ENCODE results near the gene PLXNC1.
A peak's percentile ranks its signal among the peaks of the same experiment; 100 is the strongest.

PLXNC1 gene

DNA sequence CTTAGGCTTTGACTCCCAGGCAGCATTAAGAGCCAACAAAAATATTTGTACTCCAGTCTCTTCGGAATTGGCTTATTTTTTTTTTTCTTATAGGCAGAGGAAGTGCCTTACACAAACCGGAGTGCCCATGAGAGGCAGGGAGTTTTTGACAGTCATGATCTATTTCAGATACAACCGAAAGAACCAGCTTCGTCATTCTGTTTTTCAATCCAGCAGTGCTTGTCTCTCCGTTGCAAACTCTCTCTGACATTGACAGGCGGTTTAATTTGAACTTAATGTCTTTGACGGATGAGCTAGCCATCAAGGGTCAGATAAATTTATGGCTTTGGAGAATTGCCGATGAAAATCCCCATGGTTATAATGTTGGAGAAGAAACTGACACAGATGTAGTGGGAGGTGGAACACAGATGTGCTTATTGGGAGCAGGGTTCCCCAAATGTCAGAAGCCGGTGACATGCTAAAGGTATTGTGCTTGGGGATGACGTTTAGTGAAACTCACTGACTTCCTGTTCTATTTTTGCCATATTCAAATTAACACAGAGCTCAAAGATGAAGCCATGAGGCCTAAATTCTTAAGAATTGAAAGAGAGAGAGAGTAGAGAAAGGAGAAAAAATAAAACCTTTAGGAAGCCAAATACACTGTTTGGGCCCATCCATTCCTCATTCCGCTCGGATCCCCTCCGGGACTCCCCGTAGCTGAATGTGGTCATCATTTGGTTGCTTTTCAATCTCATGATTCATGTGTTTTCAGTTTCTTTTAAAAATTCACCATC is 59.7 kb downstream of the PLXNC1 start:
- peak; percentile 54 for DNase-seq

DNA sequence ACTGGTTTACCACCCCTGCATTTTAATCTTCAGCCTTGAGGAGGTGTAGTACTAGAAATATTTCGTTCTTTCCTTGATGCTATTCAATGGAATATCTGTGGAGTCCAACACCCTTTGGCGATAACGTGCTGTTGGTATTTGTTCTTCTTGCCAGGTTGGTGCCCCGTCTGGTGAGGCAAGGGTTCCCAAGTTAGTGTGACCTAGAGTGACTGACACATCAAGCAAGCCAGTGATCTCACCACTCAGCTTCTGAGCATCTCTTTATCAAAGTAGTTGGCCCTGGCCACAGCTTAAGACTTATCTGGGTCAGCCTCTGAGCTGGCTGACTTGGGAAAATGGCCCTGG is 60.2 kb downstream of the PLXNC1 start:
- no peak for DNase-seq

DNA sequence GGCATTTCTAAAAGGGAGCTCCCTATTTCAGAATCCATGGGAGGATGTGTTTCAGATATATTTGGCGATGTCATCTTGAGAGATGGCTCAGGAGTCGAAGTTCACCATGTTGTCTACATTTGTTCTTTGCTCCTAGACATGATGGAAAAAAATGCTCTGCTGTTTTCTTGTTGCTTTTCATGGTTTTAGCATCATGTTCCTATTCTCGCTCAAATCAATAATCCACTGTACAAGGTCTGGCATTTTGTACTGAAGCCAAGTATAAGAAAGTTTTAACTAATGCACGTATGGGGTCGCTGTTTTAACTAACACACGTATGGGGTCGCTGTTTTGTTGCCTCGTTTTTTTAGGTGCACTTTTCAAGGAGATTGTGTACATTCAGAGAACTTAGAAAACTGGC is 60.9 kb downstream of the PLXNC1 start:
- no peak for DNase-seq

DNA sequence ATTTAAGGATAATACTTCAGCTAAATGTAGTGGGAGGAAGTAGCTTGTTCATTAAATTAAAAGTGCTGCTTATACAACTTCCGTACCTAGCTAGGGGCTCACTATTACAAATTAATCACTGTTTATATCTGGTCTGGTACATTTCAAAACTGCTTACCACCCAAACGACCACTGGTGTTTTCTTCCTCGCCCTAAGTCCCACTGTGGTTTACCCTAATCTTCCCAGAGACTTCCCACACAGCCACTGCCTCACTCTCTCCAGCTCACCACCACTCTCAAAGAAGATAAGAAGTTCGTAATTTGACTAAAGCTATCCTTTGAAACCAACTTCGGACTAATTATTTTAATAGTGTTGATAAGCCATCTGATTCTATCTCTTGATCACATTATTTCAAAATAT is 62.6 kb downstream of the PLXNC1 start:
- no peak for DNase-seq

DNA sequence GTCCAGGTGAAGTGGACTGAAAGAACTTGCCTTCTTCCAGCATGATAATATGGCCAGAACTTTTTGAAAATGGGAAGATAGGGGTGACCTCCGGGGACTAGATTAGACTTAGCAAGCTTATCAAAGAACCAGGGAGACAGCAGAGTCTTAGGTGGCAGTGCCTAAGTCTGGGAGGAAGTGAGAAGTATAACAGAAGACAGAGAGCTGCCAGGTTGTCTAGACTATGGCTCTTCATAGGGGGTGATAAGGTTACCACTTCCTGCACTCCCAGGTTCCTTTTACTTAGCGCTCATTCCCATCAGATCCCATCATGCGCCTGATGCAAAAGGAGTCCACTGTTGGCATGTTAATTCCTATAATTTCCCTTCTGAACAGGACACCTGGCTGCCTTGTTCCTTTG is 69.9 kb downstream of the PLXNC1 start:
- DNase-seq, result no peak

DNA sequence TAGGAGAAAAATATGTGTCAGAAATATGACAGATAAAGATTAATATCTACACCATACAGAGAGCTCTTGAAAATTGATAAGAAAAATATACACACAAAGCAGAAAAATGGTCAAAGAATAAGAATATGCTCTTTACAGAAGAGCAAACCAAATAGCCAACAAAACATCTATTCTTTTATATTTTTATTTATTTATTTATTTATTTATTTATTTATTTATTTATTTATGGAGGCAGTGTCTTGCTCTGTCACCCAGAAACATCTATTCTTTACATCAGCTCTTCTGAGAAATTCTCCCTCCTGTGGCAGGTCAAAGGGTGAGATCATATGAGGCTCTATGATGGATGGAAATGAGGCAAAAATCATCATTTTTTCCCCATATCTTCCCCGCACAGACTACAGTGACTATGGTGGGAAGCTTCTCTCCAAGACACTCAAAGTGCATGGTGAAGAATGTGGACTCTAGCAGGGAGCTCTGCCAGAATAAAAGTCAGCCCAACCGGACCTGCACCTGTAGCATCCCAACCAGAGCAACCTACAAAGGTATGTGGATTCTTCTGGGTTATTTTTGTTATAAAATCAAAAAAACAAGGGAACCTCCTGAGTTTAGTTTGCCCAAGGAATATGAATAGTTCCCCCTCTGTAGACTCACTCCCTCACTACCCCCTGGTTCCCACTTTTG is 71.4 kb downstream of the PLXNC1 start:
- no peak for DNase-seq

DNA sequence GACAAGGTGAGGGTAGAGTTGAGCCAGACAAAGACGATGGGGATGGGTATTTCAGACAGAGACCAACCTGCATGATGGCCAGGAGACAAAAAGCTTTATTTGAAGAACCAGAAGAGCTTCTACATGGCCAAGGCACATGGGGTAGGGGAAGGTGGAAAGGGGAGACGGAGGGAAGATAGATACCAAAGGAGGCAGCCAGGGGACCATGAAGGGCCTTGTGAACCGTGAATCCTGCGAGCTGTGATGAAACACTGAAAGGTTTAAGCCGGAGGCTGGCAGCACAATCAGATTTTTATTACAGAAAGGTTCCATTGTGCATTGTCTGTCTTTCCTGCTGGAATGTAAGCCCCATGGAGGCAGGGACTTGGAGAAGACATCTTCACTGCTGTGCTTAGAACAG is 72.4 kb downstream of the PLXNC1 start:
- no peak for DNase-seq

DNA sequence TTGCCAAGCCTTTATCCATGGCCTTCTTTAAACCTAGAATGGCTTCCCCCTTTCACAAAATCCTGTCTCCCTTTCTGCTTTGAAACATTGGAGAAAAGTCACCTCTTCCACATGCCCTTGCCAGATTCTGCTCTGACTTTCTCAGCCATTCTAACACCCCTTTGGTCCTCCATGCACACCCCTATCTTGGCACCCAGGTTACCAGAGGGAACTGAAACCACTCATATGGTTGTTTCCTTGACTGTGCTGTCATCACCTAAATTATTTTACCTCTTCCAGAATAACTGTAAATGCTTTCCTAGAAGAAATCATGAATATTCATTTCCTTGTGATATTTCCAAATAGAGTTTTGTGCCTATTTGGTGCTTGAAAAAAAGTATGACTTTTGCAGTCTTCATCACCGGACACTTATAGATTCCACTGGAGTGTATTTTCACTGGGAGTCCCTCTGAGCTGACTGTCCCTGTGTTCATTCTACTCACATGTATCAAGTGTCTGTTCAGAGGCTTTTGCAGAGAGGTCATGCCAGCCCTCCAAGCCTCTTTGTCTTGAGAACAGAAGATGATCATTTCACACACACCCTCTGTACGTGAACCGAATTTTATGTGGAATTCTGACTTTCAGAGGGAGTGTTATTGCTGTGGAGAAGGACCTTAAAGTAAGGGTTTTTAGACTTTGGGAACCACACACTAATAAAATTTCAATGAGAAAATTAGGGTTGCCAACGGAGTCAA is 74.1 kb downstream of the PLXNC1 start:
- DNase-seq, result no peak

DNA sequence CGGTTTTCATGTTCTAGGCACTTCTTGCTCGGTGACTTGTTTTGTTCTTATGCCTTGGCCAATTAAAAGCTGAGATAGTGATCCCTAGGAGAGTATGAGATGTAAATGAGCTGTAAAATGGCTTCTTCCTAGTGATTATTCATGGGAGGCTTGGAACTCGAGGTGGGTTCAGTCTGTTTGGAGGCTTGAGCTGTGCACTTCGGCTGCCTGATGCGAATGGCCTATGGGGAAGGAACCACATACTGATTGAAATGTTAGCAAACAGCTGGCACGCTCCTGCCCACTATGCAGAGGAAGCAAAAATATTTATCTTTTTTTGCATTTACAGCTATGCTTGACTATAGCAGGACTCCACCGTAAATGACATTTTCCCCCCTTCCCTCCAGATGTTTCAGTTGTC is 75.5 kb downstream of the PLXNC1 start:
- no peak for DNase-seq

DNA sequence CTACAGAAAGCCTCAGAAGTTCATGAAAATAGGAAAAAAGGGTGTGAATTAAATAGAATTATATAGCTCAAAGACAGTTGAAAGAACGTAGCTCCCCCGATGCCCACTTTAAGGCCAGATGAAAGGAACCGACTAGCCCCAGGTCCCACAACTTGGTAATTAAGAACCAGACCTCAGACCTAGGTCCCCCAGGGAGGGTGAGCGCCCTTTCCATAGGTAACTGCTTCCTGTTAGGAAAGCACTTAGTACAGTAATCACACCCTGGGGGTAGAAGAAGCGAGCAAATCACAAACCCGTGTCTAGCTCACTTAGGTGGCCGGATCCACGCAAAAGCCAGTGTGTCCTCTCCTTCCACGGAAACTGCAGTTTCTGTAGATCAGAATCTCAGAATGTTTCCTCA is 77.1 kb downstream of the PLXNC1 start:
- DNase-seq, result no peak

DNA sequence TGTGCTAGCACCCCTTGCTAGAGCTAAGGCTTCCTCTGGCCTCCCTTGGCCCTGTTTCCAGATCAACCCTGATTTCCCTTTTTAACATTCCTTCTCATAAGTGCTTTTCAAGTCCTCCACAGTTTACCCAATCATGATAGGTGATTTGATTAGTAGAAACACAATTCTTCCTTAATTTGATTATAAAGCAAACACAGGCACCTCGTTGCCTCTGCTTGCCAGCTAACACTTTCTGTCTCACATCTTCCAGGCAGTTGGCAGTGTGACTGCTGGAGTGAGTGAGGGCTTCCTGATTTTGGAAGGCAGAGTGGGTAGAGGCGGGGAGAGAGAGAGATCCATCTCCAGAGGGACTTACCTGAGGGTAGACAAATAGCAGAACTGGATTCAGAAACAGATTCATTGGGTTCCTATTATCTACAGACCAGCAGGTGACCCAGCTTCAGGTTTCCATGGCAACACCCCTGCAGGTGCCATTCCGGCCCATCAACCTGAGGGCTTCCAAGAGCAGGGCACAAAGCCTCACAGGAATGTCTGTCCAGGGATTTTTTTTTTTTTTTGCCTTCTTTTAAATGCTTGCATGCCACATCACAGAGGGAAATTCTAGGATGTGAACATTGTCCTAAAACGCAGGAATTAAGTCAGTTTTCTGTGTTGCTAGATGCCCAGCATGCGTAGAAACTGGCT is 77.7 kb downstream of the PLXNC1 start:
- DNase-seq, result no peak

DNA sequence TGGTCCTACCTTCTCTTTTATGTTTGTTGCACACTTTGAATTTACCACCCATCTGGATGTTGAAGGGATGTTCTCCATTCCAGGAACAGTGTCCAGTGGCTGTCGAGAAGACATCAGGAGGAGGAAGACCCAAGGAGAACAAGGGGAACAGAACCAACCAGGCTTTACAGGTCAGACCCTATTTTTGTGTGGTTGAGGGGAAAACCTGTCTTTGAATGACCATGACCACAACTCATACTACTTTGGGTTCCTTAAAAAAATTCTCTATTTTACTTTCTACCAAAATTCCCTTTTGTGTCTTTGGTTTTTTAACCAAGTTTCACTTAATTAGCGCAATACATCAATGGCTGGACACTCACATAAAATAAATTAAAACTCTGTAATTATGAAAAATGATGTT is 78.7 kb downstream of the PLXNC1 start:
- DNase-seq, result no peak

DNA sequence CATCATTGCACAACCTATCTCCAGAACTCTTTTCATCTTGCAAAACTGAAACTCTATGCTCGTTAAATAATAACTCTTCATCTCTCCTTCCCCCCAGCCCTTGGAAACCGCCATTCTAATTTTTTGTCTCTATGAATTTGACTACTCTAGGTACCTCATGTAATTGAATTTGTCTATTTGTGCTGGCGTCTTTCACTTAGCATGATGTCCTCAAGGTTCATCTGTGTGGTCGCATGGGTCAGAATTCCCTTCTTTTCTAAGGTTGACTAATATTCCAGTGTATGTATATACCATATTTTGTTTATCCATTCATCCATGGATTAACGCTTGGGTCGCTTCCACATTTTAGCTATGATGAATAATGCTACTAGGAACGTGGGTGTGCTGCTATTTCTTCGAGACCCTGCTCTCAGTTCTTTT is 80.1 kb downstream of the PLXNC1 start:
- DNase-seq, result no peak

DNA sequence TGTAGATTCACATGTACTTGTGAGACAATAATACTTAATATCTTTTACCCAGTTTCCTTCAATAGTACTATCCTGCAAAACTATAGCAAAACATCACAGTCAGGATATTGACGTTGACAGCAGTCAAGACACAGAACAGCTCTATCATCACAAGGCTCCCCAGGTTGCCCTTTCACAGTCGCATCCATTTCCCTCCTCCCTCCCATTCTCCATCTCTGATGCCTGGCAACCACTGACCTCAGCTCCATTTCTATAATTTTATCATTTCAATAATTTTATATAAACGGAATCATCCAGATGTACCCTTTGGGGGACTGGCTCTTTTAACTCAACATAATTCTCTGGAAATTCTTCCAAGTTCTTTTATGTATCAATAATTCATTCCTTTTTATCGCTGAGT is 81.5 kb downstream of the PLXNC1 start:
- no peak for DNase-seq

DNA sequence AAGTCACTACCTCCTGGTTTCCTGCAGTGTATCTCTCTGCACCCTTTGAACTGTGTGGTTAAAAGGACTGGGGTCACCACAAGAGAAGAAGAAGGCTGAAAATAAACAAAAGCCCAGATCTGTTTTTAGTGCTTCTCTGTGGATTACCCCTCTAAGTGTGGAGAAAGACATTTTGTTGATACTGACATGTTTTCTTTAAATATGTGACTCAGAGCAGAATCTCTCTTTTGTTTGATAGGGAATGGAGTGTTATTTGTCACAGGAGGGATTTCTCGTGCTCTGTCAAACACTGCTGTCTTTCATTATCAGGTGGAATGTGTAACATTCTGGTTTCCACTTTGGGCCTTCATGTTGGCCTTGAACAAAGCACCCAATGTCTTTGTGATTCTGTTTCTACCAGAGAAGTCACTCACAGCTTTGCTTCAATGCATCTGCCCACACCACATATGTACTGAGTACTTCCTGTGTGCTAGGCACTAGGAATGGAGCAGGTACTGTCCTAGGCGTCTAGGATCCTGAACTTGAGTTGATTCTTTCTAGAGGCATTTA is 82.1 kb downstream of the PLXNC1 start:
- DNase-seq, result no peak

DNA sequence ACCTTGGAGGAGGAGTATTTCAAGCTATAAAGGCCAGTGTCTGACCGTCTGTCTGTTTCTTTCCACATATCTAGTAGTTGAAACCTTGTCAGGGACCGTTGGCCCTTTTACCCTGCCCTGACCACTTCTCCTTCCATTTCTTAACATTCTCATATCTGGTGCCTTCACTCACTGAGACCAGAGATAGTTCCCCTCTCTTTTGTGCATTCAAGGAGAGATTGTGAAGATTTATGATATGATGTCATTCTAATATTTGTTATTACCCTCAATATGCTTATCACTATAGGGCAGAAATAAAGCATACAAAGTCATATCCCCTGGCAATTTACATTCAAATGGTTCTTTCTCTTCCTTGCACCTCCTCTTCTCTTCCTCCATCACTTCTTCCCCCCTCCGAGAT is 83.3 kb downstream of the PLXNC1 start:
- DNase-seq, result no peak

DNA sequence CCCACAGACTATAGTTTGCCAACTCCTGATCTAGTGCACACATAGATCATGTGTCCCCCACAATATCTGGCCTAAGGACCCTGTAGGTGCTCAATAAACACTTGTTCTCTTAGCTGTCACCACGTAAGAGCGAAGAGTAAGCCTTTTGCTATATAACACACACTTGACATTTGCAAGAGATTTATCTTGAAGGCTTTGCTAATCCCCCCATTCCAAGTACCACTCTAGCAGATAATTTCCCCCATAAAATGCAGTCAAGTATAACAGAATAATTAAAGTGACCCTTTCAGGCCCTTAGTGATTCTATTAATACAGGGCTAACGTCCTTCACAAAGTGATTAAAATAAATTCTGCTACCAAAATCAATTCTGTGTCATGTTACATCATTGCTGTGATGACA is 87.5 kb downstream of the PLXNC1 start:
- DNase-seq, result no peak

DNA sequence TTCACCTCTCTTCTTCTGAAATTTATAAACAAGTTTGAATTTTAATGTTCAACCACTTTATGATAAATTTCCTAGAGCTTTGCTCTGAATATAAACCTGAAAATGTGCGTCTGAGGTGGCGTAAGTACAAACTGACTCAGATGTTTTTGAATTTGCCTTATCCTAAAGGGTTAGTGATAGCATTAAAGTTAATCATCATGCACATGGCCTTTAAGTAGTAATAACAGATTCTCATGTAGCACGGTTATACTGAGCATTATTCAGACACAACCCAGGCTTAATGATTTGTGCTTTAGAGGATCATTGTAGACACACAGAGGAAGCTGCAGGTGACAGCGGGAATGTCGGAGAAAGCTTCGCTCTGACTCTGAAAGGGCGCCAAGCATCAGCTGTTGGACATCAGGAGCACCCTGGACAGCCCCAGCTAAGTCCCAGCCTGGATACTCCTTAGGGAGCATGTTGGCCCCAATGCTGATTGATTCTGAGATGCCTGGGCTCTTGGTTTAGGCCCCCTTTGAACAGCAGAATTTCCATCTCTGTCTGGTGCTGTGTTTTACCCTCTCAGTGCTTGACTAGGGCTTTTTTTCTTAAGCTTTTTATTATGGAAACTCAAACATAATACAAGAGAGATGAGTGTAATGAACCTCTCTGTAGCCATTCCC is 91.1 kb downstream of the PLXNC1 start:
- DNase-seq, result no peak

DNA sequence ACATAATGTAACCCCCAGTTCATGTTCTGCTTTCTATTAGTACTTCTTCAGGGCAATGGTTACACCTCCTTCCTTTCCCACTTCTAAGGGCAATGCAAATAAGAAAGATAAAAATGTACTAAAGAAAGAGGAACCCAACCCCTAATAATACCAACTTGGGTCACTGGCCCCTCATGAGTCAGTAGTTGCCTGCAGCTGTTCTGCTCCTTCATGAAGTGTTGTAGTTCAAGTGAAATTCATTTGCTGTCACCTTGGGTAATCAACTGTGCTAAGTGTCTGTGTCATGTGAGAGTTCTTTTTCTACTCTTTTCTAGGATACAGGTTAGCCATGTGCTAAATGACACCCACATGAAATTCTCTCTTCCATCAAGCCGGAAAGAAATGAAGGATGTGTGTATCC is 91.8 kb downstream of the PLXNC1 start:
- peak; percentile 36 for DNase-seq

DNA sequence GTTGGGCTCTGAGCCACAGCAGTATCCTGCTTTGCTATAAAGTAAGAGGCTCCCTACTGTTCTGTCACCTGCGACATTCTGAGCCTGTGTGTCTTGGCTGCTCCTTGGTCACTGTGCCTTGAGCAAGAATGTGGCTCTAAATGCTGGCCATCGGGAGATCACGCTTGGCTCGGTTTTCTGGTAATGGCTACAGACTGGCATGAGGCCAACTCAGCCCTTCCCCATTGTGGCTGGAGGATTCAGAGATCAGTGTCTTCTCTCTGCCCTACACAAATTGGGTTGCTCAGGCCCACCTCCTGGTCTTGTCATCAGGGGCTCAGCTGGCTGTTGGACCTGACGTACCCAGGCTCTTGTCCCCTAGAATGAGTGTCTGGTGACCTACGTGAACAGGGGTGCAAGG is 94.5 kb downstream of the PLXNC1 start:
- DNase-seq, result no peak

DNA sequence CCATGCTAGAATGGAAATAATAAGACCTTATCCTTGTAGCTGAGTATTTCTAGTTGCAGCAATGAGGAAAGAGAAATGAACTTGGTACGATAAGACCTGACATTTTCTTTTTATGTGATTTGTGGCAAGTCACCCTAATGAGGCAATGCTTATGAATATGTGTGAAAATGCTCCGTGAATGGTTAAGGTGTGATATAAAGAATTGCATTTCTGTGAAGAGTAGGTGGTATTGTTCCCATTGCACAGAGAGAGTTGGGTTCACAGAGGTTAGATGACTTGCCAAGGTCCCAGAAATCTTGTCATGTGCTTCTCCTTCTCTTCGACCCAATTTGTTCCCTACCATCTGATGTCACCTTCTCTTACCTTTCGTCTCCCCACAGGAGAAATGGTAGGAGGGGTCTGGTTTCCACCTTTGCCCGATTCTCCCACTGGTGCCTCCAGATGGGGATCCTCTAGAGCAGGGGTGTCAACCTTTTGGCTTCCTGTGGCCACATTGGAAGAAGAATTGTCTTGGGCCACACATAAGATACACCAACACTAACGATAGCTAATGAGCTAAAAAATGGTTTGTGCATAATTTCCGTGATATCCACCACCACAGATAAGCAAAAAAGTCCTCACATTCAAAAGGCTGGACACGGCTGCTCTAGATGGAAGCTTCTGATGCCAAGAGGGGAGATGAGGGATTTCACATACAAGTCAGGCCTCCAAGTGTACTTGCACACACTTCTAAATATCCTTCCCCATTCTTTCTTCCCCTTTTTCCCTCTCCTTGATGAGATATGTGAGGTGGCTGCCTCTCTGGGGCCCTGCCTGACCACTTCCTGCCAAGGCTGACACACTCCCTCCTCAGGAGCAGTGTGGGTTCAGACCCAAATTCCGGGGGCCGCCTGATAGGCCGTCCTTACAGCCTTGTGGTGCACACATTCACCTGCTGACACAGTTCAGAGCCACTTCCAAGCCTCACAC is 96.1 kb downstream of the PLXNC1 start:
- DNase-seq, result peak; percentile 87
